Stimulated activated naive CD8-positive, alpha-beta T cell treated with anti-CD3 and anti-CD28 coated beads, Interleukin-15, Interleukin-2, amounts not matched to agents 100 ng/mL and 50 ng/mL, for 24 hours (primary cell): ENCODE measurements around the gene DUSP14.

ENCODE experiments used
- H3K27ac Mint-ChIP-seq: one replicate; pipeline ENCODE4 v1.8.0; 2021; ENCODE audit warnings: mild to moderate bottlenecking, mixed read lengths
- H3K27me3 Mint-ChIP-seq: one replicate; pipeline ENCODE4 v1.8.0; 2021; ENCODE audit warnings: mixed read lengths
- H3K36me3 Mint-ChIP-seq: one replicate; pipeline ENCODE4 v1.8.0; 2021; ENCODE audit warnings: low read depth, mixed read lengths
- H3K4me1 Mint-ChIP-seq: one replicate; pipeline ENCODE4 v1.8.0; 2021; ENCODE audit warnings: low read depth, mixed read lengths
- H3K4me3 Mint-ChIP-seq: one replicate; pipeline ENCODE4 v1.8.0; 2021; ENCODE audit warnings: mild to moderate bottlenecking, mixed read lengths
- H3K9me3 Mint-ChIP-seq: one replicate; pipeline ENCODE4 v1.8.0; 2021; ENCODE audit warnings: mixed read lengths

The DUSP14 gene

DNA sequence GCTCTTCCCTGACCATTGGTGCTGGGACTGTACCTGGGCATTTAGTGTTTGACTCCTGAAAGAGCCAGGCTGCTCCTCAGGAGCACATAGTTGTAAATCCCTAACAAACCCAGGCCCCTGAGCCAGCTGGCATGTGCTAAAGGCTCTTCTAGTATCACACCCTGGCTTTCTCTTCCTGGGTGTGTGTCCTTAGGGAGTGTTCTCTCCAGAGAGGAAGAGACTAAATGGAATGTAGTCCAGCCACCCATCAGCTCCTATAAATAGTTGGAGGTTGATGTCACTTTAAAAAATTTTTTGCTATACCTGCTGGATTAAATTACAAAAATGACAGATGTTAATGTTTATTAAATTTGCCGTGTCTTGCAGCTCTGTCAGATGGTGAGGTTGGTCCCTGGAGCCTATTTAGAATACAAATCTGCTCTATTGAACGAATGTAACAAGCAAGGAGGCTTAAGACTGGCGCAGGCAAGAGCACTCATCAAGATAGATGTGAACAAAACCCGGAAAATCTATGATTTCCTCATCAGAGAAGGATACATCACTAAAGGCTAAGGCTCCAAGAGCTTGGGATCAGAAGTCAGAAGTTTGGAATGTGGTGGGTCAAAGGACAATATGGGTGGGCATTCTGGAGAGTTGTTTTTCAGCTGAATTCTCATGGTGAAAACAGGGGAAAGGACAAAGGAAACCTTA lies 13.1 kb upstream of the DUSP14 start:
- peak overlapping the region; percentile 28 for H3K27ac Mint-ChIP-seq
- no peak overlapping the region for H3K4me3 Mint-ChIP-seq
- H3K4me1 Mint-ChIP-seq, result no peaks in the 10 kb centered on the region

DNA sequence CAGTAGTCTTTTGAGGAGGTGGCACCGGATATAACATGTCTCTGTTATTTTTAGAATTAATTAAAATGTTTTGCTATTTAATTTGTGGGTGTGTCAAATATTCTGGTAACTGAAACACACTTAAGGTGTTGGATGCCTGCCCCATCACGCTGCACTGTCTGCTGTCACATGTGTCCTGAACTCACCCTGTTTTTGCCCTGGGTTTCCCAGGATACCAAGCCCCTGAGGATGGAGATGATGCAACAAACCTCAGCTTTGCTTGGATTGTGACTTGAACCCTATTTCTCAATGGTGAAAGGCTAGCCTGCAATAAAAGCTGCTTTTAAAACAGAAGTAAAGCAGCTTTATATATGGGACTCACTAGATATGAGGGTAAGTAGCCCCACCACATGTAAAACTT lies 11.5 kb upstream of the DUSP14 start:
- H3K27me3 Mint-ChIP-seq, result no peaks in the 10 kb centered on the region
- no peaks in the 10 kb centered on the region for H3K9me3 Mint-ChIP-seq
- peaks cover 47% of the 10 kb centered on the region for H3K36me3 Mint-ChIP-seq
- no peak overlapping the region for H3K27ac Mint-ChIP-seq
- peaks cover 6% of the 10 kb centered on the region for H3K4me1 Mint-ChIP-seq
- H3K4me3 Mint-ChIP-seq, result no peak overlapping the region

More for the DNA sequence above, 13.1 kb upstream of the DUSP14 start:
- H3K9me3 Mint-ChIP-seq, result no peaks in the 10 kb centered on the region
- peaks cover 58% of the 10 kb centered on the region for H3K36me3 Mint-ChIP-seq
- no peaks in the 10 kb centered on the region for H3K27me3 Mint-ChIP-seq

DNA sequence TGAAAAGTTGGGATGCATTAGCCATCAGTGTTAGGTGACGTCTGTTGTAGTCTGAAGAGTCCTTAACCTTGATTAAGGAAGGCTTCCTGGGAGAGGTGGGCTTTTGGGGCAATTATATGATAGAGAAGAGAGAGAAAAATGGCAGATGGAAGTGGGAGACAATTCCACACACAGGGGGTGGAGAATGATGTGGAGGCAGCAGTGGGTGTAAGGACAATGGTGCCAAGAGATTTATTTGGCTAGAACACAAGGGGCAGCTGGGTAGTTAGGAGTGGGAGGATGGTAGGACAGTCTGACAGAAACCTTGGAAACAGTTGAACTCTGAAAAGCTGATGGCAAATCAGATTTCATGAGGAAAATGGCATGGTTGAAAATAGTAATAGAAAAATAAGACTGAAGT lies 10.7 kb upstream of the DUSP14 start:
- peaks cover 40% of the 10 kb centered on the region for H3K36me3 Mint-ChIP-seq
- no peak overlapping the region for H3K4me3 Mint-ChIP-seq
- H3K27ac Mint-ChIP-seq, result no peak overlapping the region
- peaks cover 14% of the 10 kb centered on the region for H3K4me1 Mint-ChIP-seq
- no peaks in the 10 kb centered on the region for H3K9me3 Mint-ChIP-seq
- H3K27me3 Mint-ChIP-seq, result no peaks in the 10 kb centered on the region

DNA sequence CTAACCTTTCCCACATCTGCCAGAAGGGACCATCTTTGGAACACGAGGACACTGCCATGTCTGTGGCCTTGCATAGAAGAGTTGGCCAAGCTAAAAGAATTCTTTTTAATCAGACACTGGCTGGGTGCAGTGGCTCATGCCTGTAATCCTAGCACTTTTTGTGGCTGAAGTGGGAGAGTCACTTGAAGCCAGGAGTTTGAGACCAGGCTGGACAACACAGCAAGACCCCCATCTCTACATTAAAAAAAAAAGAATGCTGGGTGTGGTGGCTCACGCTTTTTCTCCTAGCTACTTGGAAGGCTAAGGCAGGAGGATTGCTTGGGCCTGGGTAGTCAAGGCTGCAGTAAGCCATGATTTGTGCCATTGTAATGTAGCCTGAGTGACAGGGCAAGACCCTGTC lies 9.3 kb upstream of the DUSP14 start:
- Mint-ChIP-seq H3K9me3 (no peaks in the 10 kb centered on the region), H3K27ac (no peak overlapping the region), H3K27me3 (no peaks in the 10 kb centered on the region), H3K4me1 (peaks cover 14% of the 10 kb centered on the region), H3K4me3 (no peak overlapping the region), H3K36me3 (peaks cover 34% of the 10 kb centered on the region)

DNA sequence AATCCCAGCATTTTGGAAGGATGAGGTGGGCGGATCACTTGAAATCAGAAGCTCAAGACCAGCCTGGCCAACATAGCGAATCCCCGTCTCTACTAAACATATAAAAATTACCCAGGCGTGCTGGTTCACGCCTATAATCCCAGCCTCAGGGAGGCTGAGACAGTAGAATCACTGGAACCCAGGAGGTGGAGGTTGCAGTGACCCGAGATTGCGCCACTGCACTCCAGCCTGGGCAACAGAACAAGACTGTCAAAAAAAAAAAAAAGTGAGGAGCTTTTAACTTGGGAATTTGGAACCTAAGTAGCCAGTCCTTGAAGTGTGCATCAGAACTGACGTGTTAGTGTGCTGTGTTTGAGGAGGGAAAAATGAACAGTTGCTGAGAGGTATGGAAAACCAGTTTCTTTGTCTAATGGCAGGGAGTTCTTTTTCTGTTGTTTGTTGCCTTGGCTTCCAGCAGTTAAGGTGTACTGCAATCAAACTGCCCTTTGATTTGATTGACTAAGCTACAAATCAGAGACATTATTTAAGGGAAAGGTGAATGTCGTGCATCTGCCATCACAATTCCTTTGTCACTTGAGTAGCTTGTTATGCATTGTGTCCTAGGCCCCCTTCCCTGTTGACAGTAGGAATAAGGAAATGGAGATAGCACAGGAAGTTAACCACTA lies 8.6 kb upstream of the DUSP14 start:
- no peak overlapping the region for H3K27ac Mint-ChIP-seq
- H3K4me3 Mint-ChIP-seq, result no peak overlapping the region
- no peaks in the 10 kb centered on the region for H3K9me3 Mint-ChIP-seq
- H3K27me3 Mint-ChIP-seq, result no peaks in the 10 kb centered on the region
- peaks cover 27% of the 10 kb centered on the region for H3K36me3 Mint-ChIP-seq
- peaks cover 14% of the 10 kb centered on the region for H3K4me1 Mint-ChIP-seq

DNA sequence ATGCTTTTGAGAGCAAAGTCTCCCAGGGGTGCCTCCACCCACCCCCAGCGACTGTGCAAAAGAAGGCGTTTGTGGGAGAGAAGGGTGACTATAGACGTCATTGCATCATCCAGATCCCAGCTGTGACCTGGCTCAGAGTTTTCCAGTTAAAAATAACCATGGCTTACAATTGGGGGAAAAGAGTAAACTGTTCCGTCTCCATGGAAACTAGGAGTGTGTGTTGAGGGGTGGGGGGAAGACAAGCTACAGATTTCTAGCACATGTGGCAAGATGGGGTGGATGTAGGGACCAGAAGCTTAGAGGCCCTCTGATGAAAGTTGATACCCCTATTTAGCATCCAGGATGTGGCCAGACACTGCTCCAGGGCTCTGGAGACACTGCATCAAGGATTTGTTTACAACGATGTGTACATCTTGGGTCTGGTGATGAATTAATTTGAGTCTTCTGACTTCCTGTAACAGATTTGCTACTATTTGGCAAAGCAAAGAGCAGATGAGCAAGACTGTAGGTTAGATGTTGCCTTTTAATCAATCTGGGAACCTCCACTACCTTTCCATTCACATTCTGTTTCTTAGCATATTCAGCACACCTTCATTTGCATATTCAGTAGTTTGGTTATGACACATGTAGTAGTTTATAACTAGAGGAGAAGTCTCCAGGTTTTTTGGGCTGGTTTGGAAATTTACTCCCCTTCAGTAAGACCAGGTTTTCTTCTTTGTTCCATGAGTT lies 6.2 kb upstream of the DUSP14 start:
- no peaks in the 10 kb centered on the region for H3K27me3 Mint-ChIP-seq
- H3K4me3 Mint-ChIP-seq, result no peak overlapping the region
- H3K4me1 Mint-ChIP-seq, result peaks cover 21% of the 10 kb centered on the region
- no peaks in the 10 kb centered on the region for H3K9me3 Mint-ChIP-seq
- peaks cover 12% of the 10 kb centered on the region for H3K36me3 Mint-ChIP-seq
- peak overlapping the region; percentile 53 for H3K27ac Mint-ChIP-seq

DNA sequence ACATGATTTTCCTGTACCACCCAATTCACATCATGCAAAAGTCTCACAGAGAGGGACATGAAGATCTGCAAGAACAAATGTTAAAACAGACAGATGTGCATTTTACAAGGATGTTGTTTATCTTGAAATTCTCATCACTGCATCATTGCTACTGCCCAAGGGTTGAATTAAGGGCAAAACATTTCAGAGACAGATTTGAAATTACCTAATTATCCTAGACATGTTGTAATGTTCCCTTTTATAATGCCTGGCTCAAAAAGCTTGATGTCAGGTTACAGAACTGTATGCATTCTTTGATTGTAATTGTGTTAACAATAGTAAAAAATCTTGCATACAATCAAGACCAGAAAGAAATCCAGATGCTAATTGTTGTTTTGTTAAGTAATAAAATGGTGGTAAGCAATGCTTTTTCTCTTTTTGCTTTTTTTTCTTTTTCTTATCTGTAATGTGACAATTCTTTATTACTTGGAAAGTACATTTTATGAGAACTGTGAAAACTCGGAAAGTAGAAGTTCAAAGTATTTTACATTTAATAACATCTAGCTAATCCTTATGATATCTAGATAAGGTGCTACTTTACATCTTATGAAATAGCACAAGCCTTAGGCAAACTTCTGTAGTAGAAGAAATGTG lies 3.6 kb upstream of the DUSP14 start:
- Mint-ChIP-seq H3K36me3 (no peaks in the 10 kb centered on the region), H3K4me1 (peaks cover 37% of the 10 kb centered on the region), H3K4me3 (no peak overlapping the region), H3K9me3 (no peaks in the 10 kb centered on the region), H3K27me3 (no peaks in the 10 kb centered on the region), H3K27ac (no peak overlapping the region)

DNA sequence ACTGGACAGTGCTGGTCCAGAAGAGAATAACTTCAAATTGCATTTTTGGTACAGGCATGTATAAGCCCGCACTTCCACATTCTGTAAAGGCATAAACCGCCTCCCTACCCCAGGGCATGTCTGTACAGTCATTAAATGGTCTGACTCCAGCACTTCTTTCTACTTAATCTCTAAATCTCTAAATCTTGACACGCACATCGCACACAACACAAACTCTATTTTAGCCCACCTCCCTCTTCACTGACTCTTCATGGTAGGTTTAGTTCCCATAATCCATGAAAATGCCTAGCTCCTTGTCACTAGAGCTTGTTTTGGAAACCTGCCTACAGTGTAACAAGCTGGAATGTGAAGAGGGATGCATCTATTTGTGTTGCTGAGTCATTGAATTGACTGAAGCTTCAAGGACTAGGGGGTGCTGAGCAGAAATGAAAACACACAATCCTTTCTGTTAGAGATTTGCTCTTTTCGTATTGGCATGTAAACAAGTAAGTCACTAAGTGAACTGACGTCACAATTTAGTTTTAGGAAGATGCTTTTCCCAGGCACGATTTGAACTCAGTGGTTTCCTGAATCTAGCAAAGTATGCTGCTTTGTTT lies 1.6 kb upstream of the DUSP14 start:
- H3K27ac Mint-ChIP-seq, result peak overlapping the region; percentile 61
- peak overlapping the region; percentile 88 for H3K4me3 Mint-ChIP-seq
- H3K4me1 Mint-ChIP-seq, result peaks cover 50% of the 10 kb centered on the region
- H3K36me3 Mint-ChIP-seq, result no peaks in the 10 kb centered on the region
- no peaks in the 10 kb centered on the region for H3K9me3 Mint-ChIP-seq
- no peaks in the 10 kb centered on the region for H3K27me3 Mint-ChIP-seq

DNA sequence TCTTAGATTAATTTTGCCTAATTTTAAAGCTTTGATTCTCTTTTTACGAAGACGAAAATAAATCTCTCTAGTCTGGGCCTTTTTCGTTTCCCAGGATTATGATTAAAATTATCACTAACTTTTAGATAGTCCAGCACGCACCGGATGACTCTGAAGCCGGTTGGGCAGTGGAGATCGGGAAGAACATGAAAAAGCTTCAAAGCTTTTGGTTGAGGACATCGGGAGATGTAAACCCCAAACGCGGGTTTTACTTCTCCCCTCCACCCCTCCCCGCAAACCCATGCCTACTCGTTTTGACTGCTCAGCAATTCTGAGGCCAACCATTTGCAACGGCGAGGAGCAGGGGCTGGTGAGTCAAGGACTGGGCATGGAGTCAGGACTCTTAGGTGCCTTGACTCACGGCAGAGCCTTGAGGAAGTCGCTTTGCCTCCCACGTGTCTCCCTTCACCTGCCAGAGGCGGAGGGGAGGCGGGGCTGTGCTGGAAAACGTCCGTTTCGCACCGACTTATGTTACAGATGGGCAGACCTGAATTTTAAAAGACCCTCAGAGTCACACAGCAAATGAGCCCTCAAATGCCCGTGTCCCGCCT lies 989 bp upstream of the DUSP14 start:
- Mint-ChIP-seq H3K27ac (peak overlapping the region; percentile 89), H3K27me3 (no peaks in the 10 kb centered on the region), H3K9me3 (no peaks in the 10 kb centered on the region), H3K4me3 (peak overlapping the region; percentile 88), H3K4me1 (peaks cover 50% of the 10 kb centered on the region), H3K36me3 (no peaks in the 10 kb centered on the region)

DNA sequence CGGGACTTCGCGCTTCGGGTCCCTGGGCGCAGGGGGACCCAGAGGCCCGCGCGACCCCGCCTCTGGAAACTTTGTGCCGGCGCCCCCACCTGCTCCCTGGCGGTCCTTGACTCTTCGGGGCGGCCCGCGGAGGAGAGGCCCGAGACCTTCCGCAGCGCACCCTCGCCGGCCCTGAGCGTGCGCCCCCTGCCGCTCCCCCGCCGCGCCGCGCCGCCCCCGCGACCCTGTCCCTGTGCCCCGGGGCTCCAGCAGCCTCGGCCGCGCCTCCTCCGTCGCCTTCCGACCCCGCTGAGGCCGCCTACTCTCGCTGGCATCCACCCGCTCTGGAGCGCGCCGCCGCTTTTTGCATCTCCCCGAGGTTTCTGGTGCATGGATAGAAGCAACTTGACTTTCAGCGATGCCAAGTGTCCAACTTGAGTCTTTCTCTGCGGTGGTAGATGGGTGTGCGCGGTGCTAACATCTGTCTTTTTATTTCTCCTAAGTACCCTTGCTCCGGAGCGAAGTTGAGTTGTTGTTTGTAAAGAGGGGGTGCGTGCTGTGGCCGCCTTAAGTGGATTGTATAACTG lies 414 bp downstream of the DUSP14 start:
- H3K4me3 Mint-ChIP-seq, result peak overlapping the region; percentile 98
- H3K27me3 Mint-ChIP-seq, result no peaks in the 10 kb centered on the region
- peak overlapping the region; percentile 95 for H3K27ac Mint-ChIP-seq
- H3K4me1 Mint-ChIP-seq, result peaks cover 55% of the 10 kb centered on the region
- no peaks in the 10 kb centered on the region for H3K36me3 Mint-ChIP-seq
- no peaks in the 10 kb centered on the region for H3K9me3 Mint-ChIP-seq

DNA sequence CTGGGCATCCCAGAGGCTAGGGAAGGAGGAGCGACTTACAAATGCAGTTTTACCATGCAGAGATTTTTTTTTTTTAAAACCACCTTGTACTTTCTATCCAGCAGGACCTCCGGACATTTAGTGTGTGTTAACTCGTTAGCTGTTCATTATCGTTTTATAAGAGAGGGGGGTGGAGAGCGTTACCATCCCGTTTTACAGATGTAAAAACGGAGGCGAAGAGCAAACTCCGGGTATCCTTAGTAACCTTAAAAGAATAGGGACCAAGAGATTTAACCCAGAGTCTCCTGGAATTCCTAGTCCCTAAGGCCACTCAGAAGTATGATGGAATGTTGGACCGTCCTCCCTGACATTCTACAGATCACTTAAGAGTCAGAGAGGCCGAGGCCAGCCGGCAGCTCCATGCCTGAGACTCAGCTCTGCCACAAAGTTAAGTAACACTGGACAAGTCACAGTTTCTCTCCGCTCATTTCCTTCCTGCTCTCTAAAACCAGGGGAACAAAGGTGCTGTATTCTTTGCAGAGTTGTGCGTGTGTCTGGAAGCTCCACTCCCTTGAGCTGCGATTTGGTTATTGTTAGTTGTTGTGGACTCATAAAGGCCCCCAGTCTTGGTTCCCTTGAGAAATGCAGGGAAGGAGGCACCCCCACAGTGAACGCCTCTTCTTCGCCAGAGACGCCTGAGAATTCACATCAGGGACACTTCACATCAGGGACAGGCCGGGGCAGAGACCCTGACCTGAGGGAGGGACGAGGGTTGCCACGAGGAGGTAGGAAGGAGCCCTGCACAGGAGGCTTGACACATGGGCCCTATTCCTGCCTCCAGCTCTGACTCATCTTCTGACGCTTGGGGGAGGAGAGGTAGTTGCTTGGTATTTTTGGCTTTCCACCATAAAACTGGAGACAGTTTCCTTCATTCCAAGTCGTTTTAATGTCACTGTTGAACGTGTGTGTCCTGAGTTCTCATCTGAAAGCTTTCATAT lies 1.2 kb downstream of the DUSP14 start:
- H3K9me3 Mint-ChIP-seq, result no peaks in the 10 kb centered on the region
- H3K27me3 Mint-ChIP-seq, result no peaks in the 10 kb centered on the region
- H3K4me1 Mint-ChIP-seq, result peaks cover 55% of the 10 kb centered on the region
- peak overlapping the region; percentile 95 for H3K27ac Mint-ChIP-seq
- peak overlapping the region; percentile 98 for H3K4me3 Mint-ChIP-seq
- no peaks in the 10 kb centered on the region for H3K36me3 Mint-ChIP-seq

DNA sequence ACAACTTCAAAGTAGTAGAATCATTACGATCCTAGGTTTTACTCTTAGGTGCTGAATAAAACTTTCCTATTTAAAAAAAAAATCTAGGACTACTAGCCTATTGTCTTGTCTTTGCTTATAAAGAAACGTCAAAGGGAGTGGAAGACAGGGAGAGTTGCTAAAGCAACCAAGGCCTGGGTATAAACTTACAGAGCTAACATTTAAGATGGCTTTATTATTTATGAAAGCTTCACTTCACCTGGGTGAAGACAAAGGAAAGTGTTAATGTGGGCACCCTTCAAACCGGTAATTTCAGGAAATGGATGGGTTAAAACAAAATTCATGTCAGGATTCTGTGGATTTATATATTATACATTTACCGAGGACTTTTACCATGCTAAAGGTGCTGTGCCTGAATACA lies 2.5 kb downstream of the DUSP14 start:
- Mint-ChIP-seq H3K36me3 (no peaks in the 10 kb centered on the region), H3K9me3 (no peaks in the 10 kb centered on the region), H3K4me3 (peak overlapping the region; percentile 98), H3K4me1 (peaks cover 55% of the 10 kb centered on the region), H3K27me3 (no peaks in the 10 kb centered on the region), H3K27ac (no peak overlapping the region)

DNA sequence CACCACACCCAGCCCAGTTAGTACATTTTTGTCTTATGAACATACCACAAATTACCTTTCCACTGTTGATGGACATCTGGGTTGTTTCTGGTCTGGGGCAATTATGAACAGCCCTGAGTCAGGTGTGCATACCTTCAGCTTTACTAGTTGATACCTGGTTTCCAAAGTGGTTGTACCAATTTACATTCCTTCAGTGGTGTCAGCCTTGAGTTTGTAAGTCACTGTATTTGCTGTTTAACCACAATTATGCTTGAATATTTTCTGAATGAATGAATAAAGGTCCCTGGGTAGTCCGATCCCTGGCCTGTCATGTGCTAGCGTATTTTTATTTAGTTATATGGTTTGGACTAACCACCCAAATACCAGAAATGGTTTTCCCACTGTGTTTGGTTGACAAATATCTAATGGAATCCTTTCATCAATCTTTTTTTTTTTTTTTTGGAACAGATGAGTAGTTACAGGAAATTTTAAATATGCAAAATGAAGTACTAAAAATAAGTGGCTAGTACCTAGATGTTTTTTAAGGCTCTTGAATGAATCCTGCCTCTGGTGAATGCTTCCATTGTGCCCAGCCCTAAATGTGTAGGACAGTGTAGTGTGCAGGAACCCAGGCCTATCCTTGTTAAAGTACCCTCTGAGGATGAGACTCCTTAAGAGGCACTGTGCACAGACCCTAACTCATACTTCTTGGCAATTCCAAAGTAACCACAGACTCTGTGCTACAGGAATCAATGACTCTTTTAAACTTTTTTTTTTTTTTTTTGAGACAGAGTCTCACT lies 3.7 kb downstream of the DUSP14 start:
- H3K27ac Mint-ChIP-seq, result no peak overlapping the region
- H3K4me1 Mint-ChIP-seq, result peaks cover 49% of the 10 kb centered on the region
- no peaks in the 10 kb centered on the region for H3K9me3 Mint-ChIP-seq
- no peaks in the 10 kb centered on the region for H3K27me3 Mint-ChIP-seq
- no peak overlapping the region for H3K4me3 Mint-ChIP-seq
- no peaks in the 10 kb centered on the region for H3K36me3 Mint-ChIP-seq
